Activated T-cell treated with anti-CD3 and anti-CD28 coated beads, Interleukin-2, amount 50 U/mL, for 48 hours (primary cell): ENCODE results near the gene GNB1.

Experiments
- DNase-seq, 2 experiments: peaks; one replicate each; pipeline ENCODE4 v3.0.0-alpha.2; 2020

GNB1 gene

GRCh38 chr1:1922702-1922955 lies 31.7 kb upstream of the GNB1 start:
- no peak for DNase-seq

GRCh38 chr1:1921901-1922701 lies 31.2 kb upstream of the GNB1 start:
- DNase-seq = no peak

- no peak for DNase-seq
These were observed 30.6 kb upstream of the GNB1 start for GRCh38 chr1:1921459-1921862.

GRCh38 chr1:1920608-1921458 lies 29.9 kb upstream of the GNB1 start:
- no peak for DNase-seq

- DNase-seq = no peak
These were observed 29.2 kb upstream of the GNB1 start for GRCh38 chr1:1920057-1920607.

- peak; percentile 100 for DNase-seq
These were observed 28.6 kb upstream of the GNB1 start for GRCh38 chr1:1919304-1920056.

GRCh38 chr1:1918901-1919303 lies 28.0 kb upstream of the GNB1 start, which contains the start of gene TMEM52:
TMEM52 (minus strand) TSS chr1:1919279; CDS start chr1:1919265, 14 bp downstream.
- DNase-seq = no peak

GRCh38 chr1:1917995-1918900 lies 27.4 kb upstream of the GNB1 start:
- no peak for DNase-seq

- DNase-seq = no peak
These were observed 26.6 kb upstream of the GNB1 start for GRCh38 chr1:1917304-1917976.

- no peak for DNase-seq
These were observed 26.0 kb upstream of the GNB1 start for GRCh38 chr1:1916851-1917251.

- no peak for DNase-seq
These were observed 25.3 kb upstream of the GNB1 start for GRCh38 chr1:1915911-1916840.

GRCh38 chr1:1914971-1915692 lies 24.2 kb upstream of the GNB1 start, which contains the start of gene CALML6:
CALML6 (plus strand) TSS chr1:1915260; CDS start chr1:1915281, 21 bp downstream.
- DNase-seq = no peak

- DNase-seq = no peak
These were observed 23.4 kb upstream of the GNB1 start for GRCh38 chr1:1914101-1914970.

- DNase-seq = no peak
These were observed 20.6 kb upstream of the GNB1 start for GRCh38 chr1:1911350-1912041.

- DNase-seq = no peak
These were observed 19.9 kb upstream of the GNB1 start for GRCh38 chr1:1910651-1911331.

GRCh38 chr1:1910033-1910465 lies 19.2 kb upstream of the GNB1 start:
- DNase-seq = no peak

- no peak for DNase-seq
These were observed 17.6 kb upstream of the GNB1 start for GRCh38 chr1:1908506-1908791.
